ENCODE data around the gene PEX14.
"Not testable (repeated sequence)": the region's sequence is repeated elsewhere in the genome, so short reads cannot be mapped to it uniquely, and the experiment has no call there.

Gene PEX14

GRCh38 chr1:10472220-10473144 lies 2.3 kb upstream of the PEX14 start, which contains the start of gene DFFA:
Gene DFFA (minus strand): TSS chr1:10472529. CDS start chr1:10472458, 71 bp downstream.
- peaks cover 12 to 16% of the 10 kb centered on the region in 2 donors for H3K36me3 ChIP-seq (ENCODE audit: control insufficient read depth in 1 of 2, insufficient read depth in 2 of 2, low read length in 2 of 2)
- H3K4me1 ChIP-seq (ENCODE audit: control insufficient read depth in 1 of 2, insufficient read depth in 2 of 2, low read length in 2 of 2), result peaks cover 19 to 22% of the 10 kb centered on the region in 2 donors
- H3K9ac ChIP-seq (ENCODE audit: low read depth in 1 of 2, low read length in 2 of 2), result peak within 1 kb of the TSS; percentile 70 to 75
- no peaks in the 10 kb centered on the region for H3K9me3 ChIP-seq (ENCODE audit: control insufficient read depth in 1 of 2, low read length in 2 of 2)
- H3K27me3 ChIP-seq (ENCODE audit: control insufficient read depth in 1 of 2, insufficient read depth in 2 of 2, low read length in 2 of 2), result no peaks in the 10 kb centered on the region
- H3K4me3 ChIP-seq (ENCODE audit: low read depth in 1 of 2, low read length in 2 of 2), result peak within 1 kb of the TSS; percentile 86 to 97
- H3K27ac ChIP-seq (ENCODE audit: low read depth, low read length), result no peak within 1 kb of the TSS

GRCh38 chr1:10473145-10473765 lies 1.5 kb upstream of the PEX14 start:
- H3K4me3 ChIP-seq (ENCODE audit: low read depth in 1 of 2, low read length in 2 of 2), result peak overlapping the region in 1 of 2 donors; percentile 86
- H3K27me3 ChIP-seq (ENCODE audit: control insufficient read depth in 1 of 2, insufficient read depth in 2 of 2, low read length in 2 of 2), result no peaks in the 10 kb centered on the region
- peaks cover 7 to 12% of the 10 kb centered on the region in 2 donors for H3K36me3 ChIP-seq (ENCODE audit: control insufficient read depth in 1 of 2, insufficient read depth in 2 of 2, low read length in 2 of 2)
- H3K9me3 ChIP-seq (ENCODE audit: control insufficient read depth in 1 of 2, low read length in 2 of 2), result no peaks in the 10 kb centered on the region
- H3K27ac ChIP-seq (ENCODE audit: low read depth, low read length), result no peak overlapping the region
- peaks cover 19 to 22% of the 10 kb centered on the region in 2 donors for H3K4me1 ChIP-seq (ENCODE audit: control insufficient read depth in 1 of 2, insufficient read depth in 2 of 2, low read length in 2 of 2)
- H3K9ac ChIP-seq (ENCODE audit: low read depth in 1 of 2, low read length in 2 of 2), result no peak overlapping the region

GRCh38 chr1:10474309-10474612 lies 489 bp upstream of the PEX14 start:
- not testable (repeated sequence) for H3K9me3 ChIP-seq (ENCODE audit: control insufficient read depth in 1 of 2, low read length in 2 of 2); H3K27ac ChIP-seq (ENCODE audit: low read depth, low read length); H3K36me3 ChIP-seq (ENCODE audit: control insufficient read depth in 1 of 2, insufficient read depth in 2 of 2, low read length in 2 of 2); H3K9ac ChIP-seq (ENCODE audit: low read depth in 1 of 2, low read length in 2 of 2); H3K27me3 ChIP-seq (ENCODE audit: control insufficient read depth in 1 of 2, insufficient read depth in 2 of 2, low read length in 2 of 2)
- Histone ChIP-seq H3K4me1 (ENCODE audit: control insufficient read depth in 1 of 2, insufficient read depth in 2 of 2, low read length in 2 of 2) (peaks cover 19 to 22% of the 10 kb centered on the region in 2 donors), H3K4me3 (ENCODE audit: low read depth in 1 of 2, low read length in 2 of 2) (peak overlapping the region; percentile 91 to 95)

- Histone ChIP-seq H3K4me1 (ENCODE audit: control insufficient read depth in 1 of 2, insufficient read depth in 2 of 2, low read length in 2 of 2) (peaks cover 19 to 22% of the 10 kb centered on the region in 2 donors), H3K9ac (ENCODE audit: low read depth in 1 of 2, low read length in 2 of 2) (peak overlapping the region; percentile 72 to 92)
Observed at GRCh38 chr1:10475510-10475909, 760 bp downstream of the PEX14 start.

GRCh38 chr1:10479296-10479695 lies 4.5 kb downstream of the PEX14 start:
- Histone ChIP-seq H3K9ac (ENCODE audit: low read depth in 1 of 2, low read length in 2 of 2) (no peak overlapping the region), H3K27ac (ENCODE audit: low read depth, low read length) (no peak overlapping the region), H3K4me3 (ENCODE audit: low read depth in 1 of 2, low read length in 2 of 2) (no peak overlapping the region), H3K4me1 (ENCODE audit: control insufficient read depth in 1 of 2, insufficient read depth in 2 of 2, low read length in 2 of 2) (peaks cover 10 to 11% of the 10 kb centered on the region in 2 donors), H3K36me3 (ENCODE audit: control insufficient read depth in 1 of 2, insufficient read depth in 2 of 2, low read length in 2 of 2) (peaks cover 0 to 6% of the 10 kb centered on the region in 2 donors), H3K9me3 (ENCODE audit: control insufficient read depth in 1 of 2, low read length in 2 of 2) (no peaks in the 10 kb centered on the region), H3K27me3 (ENCODE audit: control insufficient read depth in 1 of 2, insufficient read depth in 2 of 2, low read length in 2 of 2) (no peaks in the 10 kb centered on the region)

More at GRCh38 chr1:10475510-10475909, 760 bp downstream of the PEX14 start:
- H3K27me3 ChIP-seq (ENCODE audit: control insufficient read depth in 1 of 2, insufficient read depth in 2 of 2, low read length in 2 of 2), result no peaks in the 10 kb centered on the region
- H3K36me3 ChIP-seq (ENCODE audit: control insufficient read depth in 1 of 2, insufficient read depth in 2 of 2, low read length in 2 of 2), result peaks cover 0 to 6% of the 10 kb centered on the region in 2 donors
- peak overlapping the region; percentile 58 for H3K27ac ChIP-seq (ENCODE audit: low read depth, low read length)
- H3K9me3 ChIP-seq (ENCODE audit: control insufficient read depth in 1 of 2, low read length in 2 of 2), result no peaks in the 10 kb centered on the region
- peak overlapping the region; percentile 91 to 95 for H3K4me3 ChIP-seq (ENCODE audit: low read depth in 1 of 2, low read length in 2 of 2)

GRCh38 chr1:10480614-10481013 lies 5.9 kb downstream of the PEX14 start:
- H3K4me1 ChIP-seq (ENCODE audit: control insufficient read depth in 1 of 2, insufficient read depth in 2 of 2, low read length in 2 of 2), result peaks cover 7 to 8% of the 10 kb centered on the region in 2 donors
- no peaks in the 10 kb centered on the region for H3K9me3 ChIP-seq (ENCODE audit: control insufficient read depth in 1 of 2, low read length in 2 of 2)
- H3K27ac ChIP-seq (ENCODE audit: low read depth, low read length), result no peak overlapping the region
- no peaks in the 10 kb centered on the region for H3K27me3 ChIP-seq (ENCODE audit: control insufficient read depth in 1 of 2, insufficient read depth in 2 of 2, low read length in 2 of 2)
- peaks cover 5 to 6% of the 10 kb centered on the region in 2 donors for H3K36me3 ChIP-seq (ENCODE audit: control insufficient read depth in 1 of 2, insufficient read depth in 2 of 2, low read length in 2 of 2)
- no peak overlapping the region for H3K9ac ChIP-seq (ENCODE audit: low read depth in 1 of 2, low read length in 2 of 2)
- H3K4me3 ChIP-seq (ENCODE audit: low read depth in 1 of 2, low read length in 2 of 2), result no peak overlapping the region

- H3K27me3 ChIP-seq (ENCODE audit: control insufficient read depth in 1 of 2, insufficient read depth in 2 of 2, low read length in 2 of 2), result no peaks in the 10 kb centered on the region
- H3K27ac ChIP-seq (ENCODE audit: low read depth, low read length), result no peak overlapping the region
Observed at GRCh38 chr1:10484521-10484920, 9.8 kb downstream of the PEX14 start.

GRCh38 chr1:10489291-10490055 lies 14.7 kb downstream of the PEX14 start:
- no peaks in the 10 kb centered on the region for H3K9me3 ChIP-seq (ENCODE audit: control insufficient read depth in 1 of 2, low read length in 2 of 2)
- H3K4me1 ChIP-seq (ENCODE audit: control insufficient read depth in 1 of 2, insufficient read depth in 2 of 2, low read length in 2 of 2), result peaks cover 11 to 12% of the 10 kb centered on the region in 2 donors
- no peak overlapping the region for H3K4me3 ChIP-seq (ENCODE audit: low read depth in 1 of 2, low read length in 2 of 2)
- peaks cover 0 to 5% of the 10 kb centered on the region in 2 donors for H3K36me3 ChIP-seq (ENCODE audit: control insufficient read depth in 1 of 2, insufficient read depth in 2 of 2, low read length in 2 of 2)
- no peak overlapping the region for H3K9ac ChIP-seq (ENCODE audit: low read depth in 1 of 2, low read length in 2 of 2)
- H3K27me3 ChIP-seq (ENCODE audit: control insufficient read depth in 1 of 2, insufficient read depth in 2 of 2, low read length in 2 of 2), result no peaks in the 10 kb centered on the region
- no peak overlapping the region for H3K27ac ChIP-seq (ENCODE audit: low read depth, low read length)

More at GRCh38 chr1:10484521-10484920, 9.8 kb downstream of the PEX14 start:
- no peak overlapping the region for H3K4me3 ChIP-seq (ENCODE audit: low read depth in 1 of 2, low read length in 2 of 2)
- peaks cover 4 to 5% of the 10 kb centered on the region in 2 donors for H3K4me1 ChIP-seq (ENCODE audit: control insufficient read depth in 1 of 2, insufficient read depth in 2 of 2, low read length in 2 of 2)
- H3K9me3 ChIP-seq (ENCODE audit: control insufficient read depth in 1 of 2, low read length in 2 of 2), result no peaks in the 10 kb centered on the region
- no peak overlapping the region for H3K9ac ChIP-seq (ENCODE audit: low read depth in 1 of 2, low read length in 2 of 2)
- H3K36me3 ChIP-seq (ENCODE audit: control insufficient read depth in 1 of 2, insufficient read depth in 2 of 2, low read length in 2 of 2), result peaks cover 0 to 5% of the 10 kb centered on the region in 2 donors

GRCh38 chr1:10490286-10490970 lies 15.7 kb downstream of the PEX14 start:
- no peak overlapping the region for H3K9ac ChIP-seq (ENCODE audit: low read depth in 1 of 2, low read length in 2 of 2)
- H3K4me3 ChIP-seq (ENCODE audit: low read depth in 1 of 2, low read length in 2 of 2), result no peak overlapping the region
- no peaks in the 10 kb centered on the region for H3K27me3 ChIP-seq (ENCODE audit: control insufficient read depth in 1 of 2, insufficient read depth in 2 of 2, low read length in 2 of 2)
- H3K4me1 ChIP-seq (ENCODE audit: control insufficient read depth in 1 of 2, insufficient read depth in 2 of 2, low read length in 2 of 2), result peaks cover 20 to 21% of the 10 kb centered on the region in 2 donors
- H3K9me3 ChIP-seq (ENCODE audit: control insufficient read depth in 1 of 2, low read length in 2 of 2), result no peaks in the 10 kb centered on the region
- H3K27ac ChIP-seq (ENCODE audit: low read depth, low read length), result no peak overlapping the region
- H3K36me3 ChIP-seq (ENCODE audit: control insufficient read depth in 1 of 2, insufficient read depth in 2 of 2, low read length in 2 of 2), result no peaks in the 10 kb centered on the region
